DMS153 (cell line): ENCODE measurements around the gene HIC2.
"Not testable (repeated sequence)": the region's sequence is repeated elsewhere in the genome, so short reads cannot be mapped to it uniquely, and the experiment has no call there.

Experiments
- DNase-seq: peaks from one replicate; lab custom pipeline; 2025; lab: John Stamatoyannopoulos, UW

The HIC2 gene

DNA sequence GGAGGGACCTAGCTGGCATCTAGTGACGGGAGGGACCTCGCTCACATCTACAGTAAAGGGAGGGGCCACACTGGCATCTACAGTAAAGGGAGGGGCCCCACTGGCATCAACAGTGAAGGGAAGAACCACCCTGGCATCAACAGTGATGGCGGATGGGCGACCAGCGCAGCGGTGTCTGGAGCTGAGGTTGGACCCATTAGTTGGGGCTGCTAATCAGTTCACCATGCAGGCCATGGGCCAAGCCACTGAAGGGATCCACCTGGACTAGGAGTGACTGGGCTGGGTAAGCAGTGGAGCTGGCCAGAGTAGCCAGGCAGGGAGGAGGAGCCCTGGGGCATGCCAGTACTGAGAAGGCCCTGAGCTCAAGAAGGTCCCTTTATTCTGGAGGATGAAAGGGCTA lies 73.4 kb downstream of the HIC2 start:
- not testable (repeated sequence) for DNase-seq

DNA sequence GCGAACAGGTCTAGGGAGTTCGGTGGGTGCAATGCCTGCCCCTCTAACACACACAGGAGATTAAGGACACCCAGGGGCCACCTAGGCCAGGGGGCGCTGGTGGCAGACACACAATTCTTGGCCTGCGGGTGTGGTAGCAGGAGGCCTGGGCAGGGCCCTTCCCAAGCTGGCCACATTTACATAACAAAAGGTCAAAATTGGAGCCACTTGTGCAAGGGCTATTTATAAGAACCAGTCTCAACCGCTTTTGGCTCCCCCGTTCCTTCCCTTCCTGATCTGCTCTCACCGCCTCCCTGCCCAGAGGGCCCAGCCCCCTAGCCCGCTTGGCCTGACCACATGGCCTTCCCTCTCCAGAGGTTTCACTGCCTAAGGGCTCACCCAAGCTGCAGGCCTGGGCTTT lies 75.1 kb downstream of the HIC2 start:
- DNase-seq = not testable (repeated sequence)

DNA sequence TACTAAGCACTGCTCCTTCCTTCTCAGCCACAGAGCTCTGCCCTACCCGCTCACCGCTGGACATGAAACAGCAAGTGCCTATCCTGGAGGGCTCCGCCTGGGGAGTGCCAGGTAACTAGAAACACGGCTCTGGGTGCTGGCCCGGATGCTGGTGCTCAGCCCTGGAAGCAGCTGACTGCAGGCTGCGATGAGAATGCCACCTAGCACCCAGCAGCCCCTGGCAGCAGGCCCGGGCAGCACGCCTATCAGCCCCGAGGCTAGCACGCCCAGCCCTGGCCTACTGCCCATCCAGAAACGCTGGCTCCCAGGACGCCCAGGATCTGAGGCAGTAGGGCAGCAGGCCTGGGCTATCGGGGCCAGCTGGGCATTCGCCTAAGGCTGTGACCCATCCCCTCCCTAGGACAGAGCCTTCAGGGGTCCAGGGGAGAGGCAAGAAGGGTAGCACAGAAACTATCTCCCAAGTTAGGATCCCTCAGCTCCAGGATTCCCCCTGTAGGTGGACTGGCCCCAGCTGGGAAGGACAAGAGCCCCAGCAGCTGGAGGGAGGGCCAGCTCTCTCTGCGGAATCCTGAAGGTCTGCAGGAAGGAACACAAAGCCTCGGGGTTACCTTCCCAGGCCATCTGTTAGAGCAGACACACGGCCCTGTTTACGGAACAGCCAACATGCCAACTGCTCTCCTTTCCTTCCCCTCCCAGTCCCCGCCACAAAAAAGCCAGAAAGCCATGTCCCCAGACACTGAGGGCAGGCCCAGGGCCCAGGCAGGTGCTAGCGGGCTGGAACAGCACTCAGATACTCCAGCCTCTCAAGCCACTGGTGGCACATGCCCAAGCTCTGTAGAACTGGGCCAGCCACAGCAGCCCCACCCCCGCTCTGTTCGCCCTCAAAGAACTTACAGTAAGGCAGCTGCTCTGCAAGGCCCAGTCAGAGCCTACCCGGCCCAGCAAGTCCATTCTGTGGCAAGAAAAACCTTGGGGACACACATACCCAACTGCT lies 76.9 kb downstream of the HIC2 start:
- not testable (repeated sequence) for DNase-seq

DNA sequence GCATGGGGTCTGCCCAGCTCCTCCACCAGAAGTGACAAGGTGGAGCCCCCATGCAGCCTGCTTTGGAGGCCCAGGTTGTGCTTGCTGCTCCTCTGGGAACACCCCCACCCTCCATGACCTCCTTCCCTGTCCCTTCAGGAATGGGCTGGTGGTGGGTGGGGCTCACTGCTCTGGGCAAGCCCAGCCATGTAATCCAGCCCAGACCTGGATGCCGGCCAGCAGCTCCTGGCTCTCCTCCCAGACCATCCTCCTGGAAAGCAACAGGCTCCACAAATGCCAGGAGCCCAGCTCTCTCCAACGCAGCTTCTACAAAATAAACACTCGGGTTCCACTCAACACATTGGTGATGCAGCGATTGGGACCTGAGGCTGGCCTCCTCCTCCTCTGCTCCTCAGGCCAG lies 80.8 kb downstream of the HIC2 start:
- not testable (repeated sequence) for DNase-seq

DNA sequence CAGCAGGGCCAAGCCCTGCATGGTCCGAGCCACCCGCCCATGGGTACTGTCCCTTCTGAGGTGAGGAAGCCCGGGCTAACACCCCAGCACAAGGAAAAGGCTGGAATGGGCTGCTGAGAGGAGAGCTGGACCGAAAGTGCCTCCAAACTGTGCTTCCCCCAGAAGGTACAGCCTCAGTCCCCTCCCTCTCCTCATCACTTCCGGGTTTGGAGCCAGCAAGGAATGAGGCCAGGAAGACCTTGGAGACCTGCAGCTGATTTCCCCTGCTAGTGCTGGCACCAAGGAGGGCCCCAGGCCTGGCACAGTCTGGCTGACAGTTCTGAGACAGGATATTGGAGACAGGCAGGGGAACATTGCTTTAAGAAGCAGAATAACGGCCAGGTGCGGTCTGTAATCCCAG lies 81.3 kb downstream of the HIC2 start:
- DNase-seq = not testable (repeated sequence)

DNA sequence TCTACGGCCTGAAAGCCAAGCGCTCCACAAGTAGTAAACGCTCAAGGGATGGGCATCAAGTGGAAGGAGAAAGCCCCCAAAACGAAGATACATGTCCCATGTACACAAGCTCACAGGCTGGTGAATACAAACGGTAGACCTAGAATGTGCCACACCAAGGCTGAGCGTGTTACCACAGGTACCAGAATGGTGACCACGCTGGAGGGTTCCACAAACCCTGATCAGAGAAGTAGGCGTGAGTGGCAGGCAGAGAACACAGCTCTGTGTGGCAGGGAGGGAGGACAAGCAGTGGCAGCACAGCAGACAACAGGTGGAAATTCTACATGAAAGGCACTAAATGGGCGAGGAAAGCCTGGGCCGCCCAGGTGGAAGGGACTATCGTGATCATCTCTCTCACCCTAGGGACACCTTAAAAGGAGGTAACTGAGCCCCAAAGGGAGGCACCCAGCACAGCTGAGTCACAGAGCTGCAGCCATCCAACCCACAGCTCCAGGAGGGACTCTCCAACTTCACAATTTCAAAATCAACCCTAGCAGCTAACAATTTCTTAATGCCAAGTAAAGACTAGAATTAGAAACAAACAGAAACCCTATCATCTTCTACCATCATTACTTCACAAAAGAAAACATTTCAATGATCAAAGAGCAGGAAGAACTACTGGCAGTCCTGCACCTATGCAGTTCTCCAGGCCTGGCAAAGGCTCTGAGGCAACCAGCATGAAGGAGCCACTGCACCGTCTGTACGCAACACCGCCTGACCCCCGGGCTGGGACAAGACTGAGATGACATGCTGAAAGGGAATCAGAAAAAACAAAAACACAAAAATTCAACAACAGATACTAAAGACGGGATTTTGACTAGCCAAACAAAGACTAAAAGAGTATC lies 82.7 kb downstream of the HIC2 start:
- DNase-seq = not testable (repeated sequence)
